GM10266 (cell line): ENCODE data around the gene LDLRAP1.
"Not testable (repeated sequence)": the region's sequence is repeated elsewhere in the genome, so short reads cannot be mapped to it uniquely, and the experiment has no call there.

ENCODE experiments used
- DNase-seq: peaks from one replicate; pipeline ENCODE4 v3.0.0; 2012; ENCODE audit errors: extremely low spot score
- CTCF ChIP-seq: IDR thresholded peaks from 2 replicates; pipeline ENCODE4 v1.5.1; 2012; ENCODE audit warnings: mild to moderate bottlenecking, low read depth; ENCODE audit not compliant: control insufficient read depth, insufficient read depth; ENCODE audit errors: missing control alignments

Gene LDLRAP1

GRCh38 chr1:25580927-25581326 lies 37.5 kb downstream of the LDLRAP1 start:
- no peak for TF ChIP-seq CTCF
- DNase-seq, result no peak

GRCh38 chr1:25581764-25582163 lies 38.4 kb downstream of the LDLRAP1 start:
- no peak for DNase-seq
- TF ChIP-seq CTCF, result no peak

- no peak for DNase-seq
- no peak for TF ChIP-seq CTCF
These were observed 40.3 kb downstream of the LDLRAP1 start for GRCh38 chr1:25583519-25584370.

- no peak for TF ChIP-seq CTCF
- no peak for DNase-seq
These were observed 42.8 kb downstream of the LDLRAP1 start for GRCh38 chr1:25586181-25586588.

- TF ChIP-seq CTCF, result no peak
- DNase-seq, result no peak
These were observed 43.9 kb downstream of the LDLRAP1 start for GRCh38 chr1:25587290-25587689.

GRCh38 chr1:25588224-25588623 lies 44.8 kb downstream of the LDLRAP1 start:
- not testable (repeated sequence) for DNase-seq

GRCh38 chr1:25588786-25589185 lies 45.4 kb downstream of the LDLRAP1 start:
- DNase-seq, result not testable (repeated sequence)

- no peak for TF ChIP-seq CTCF
These were observed 46.9 kb downstream of the LDLRAP1 start for GRCh38 chr1:25590096-25590824.

More at GRCh38 chr1:25590096-25590824, 46.9 kb downstream of the LDLRAP1 start:
- no peak for DNase-seq
